Kidney (tissue), 14 donors: ENCODE measurements around the gene LRIT1. TPM values are rescaled to one million over a fixed set of nuclear protein-coding genes. Genes with fewer than 3 reads are reported as not detected.

Experiments
- DNase-seq, 5 donors: peaks; one replicate each; pipeline ENCODE4 v3.0.0-alpha.2; 2013 to 2020
- FAIRE-seq: peaks from 2 replicates; lab custom pipeline; 2012; peaks lifted over from hg19 to GRCh38; lab: Jason Lieb, UNC
- H3K27ac ChIP-seq, 2 donors: one replicate each; pipeline ENCODE4 v1.7.0; 2013; ENCODE audit warnings: low read depth in 2 of 2, low read length in 2 of 2, inconsistent platforms in 1 of 2
- H3K27me3 ChIP-seq: one replicate; pipeline ENCODE4 v1.7.1; 2013; ENCODE audit warnings: low read length, inconsistent platforms; ENCODE audit not compliant: control insufficient read depth, insufficient read depth
- H3K36me3 ChIP-seq, 3 donors: one replicate each; pipeline versions ENCODE4 v1.7.0 to v1.7.1; 2013; ENCODE audit warnings: low read length in 3 of 3, control low read depth in 1 of 3, inconsistent platforms in 1 of 3; ENCODE audit not compliant: insufficient read depth in 3 of 3, control insufficient read depth in 2 of 3
- H3K4me1 ChIP-seq, 3 donors: one replicate each; pipeline versions ENCODE4 v1.7.0 to v1.7.1; 2013; ENCODE audit warnings: low read length in 3 of 3, inconsistent platforms in 1 of 3, low read depth in 1 of 3; ENCODE audit not compliant: control insufficient read depth in 2 of 3, insufficient read depth in 2 of 3
- H3K4me3 ChIP-seq, 3 donors: one replicate each; pipeline versions ENCODE4 v1.7.0 to v1.8.1; 2013; ENCODE audit warnings: low read length in 3 of 3, control low read depth in 1 of 3, inconsistent platforms in 1 of 3
- H3K9ac ChIP-seq, 3 donors: one replicate each; pipeline versions ENCODE4 v1.7.0 to v1.7.1; 2013; ENCODE audit warnings: low read length in 3 of 3, control low read depth in 1 of 3, inconsistent platforms in 1 of 3
- H3K9me3 ChIP-seq, 3 donors: one replicate each; pipeline versions ENCODE4 v1.7.0 to v1.7.1; 2013; ENCODE audit warnings: low read length in 3 of 3, control low read depth in 1 of 3, inconsistent platforms in 1 of 3; ENCODE audit not compliant: control insufficient read depth in 2 of 3, insufficient read depth in 1 of 3
- intact Hi-C: fragments of 100-400 bp; cut with DNase I; formaldehyde crosslinking; loops from one replicate; pipeline ENCODE4 v1.11.1; 2022
- polyA plus RNA-seq: library from polyadenylated mRNA; stranded (reverse); fragments of 350-450 nt; fragmentation: Illumina TruSeq; extraction: RNeasy Lipid Tissue Mini Kit (QIAGEN cat#74804); gene quantifications from one replicate; pipeline ENCODE4 v1.2.3, GENCODE V29; 2014; ENCODE audit warnings: low read depth, low replicate concordance; ENCODE audit not compliant: insufficient read depth
- total RNA-seq: library from RNA; stranded (reverse); fragmentation: NEBNext Ultra II Directional; extraction: Animal tissue kit (Norgen Biotek cat#: 25700); gene quantifications from one replicate; pipeline ENCODE4 v1.2.1, GENCODE V29; 2021
- TF ChIP-seq, protein P1 (sequence below): IDR thresholded peaks from 3 replicates; pipeline ENCODE4 v1.5.1; 2012; ENCODE audit warnings: mild to moderate bottlenecking, moderate library complexity, borderline replicate concordance; ENCODE audit not compliant: insufficient read depth; ENCODE audit errors: extremely low read depth
- donor health status: control.
- donor health status: control.
- donor health status: control.
- donor health status: control.
- donor health status: control.
- donor health status: DM: yes; HTN: yes; CAD: no.
- donor health status: Normal renal cell carcinoma (clear cell type).

The LRIT1 gene
- total and polyA plus RNA-seq, 2 donors from 2014 or later, result not detected

DNA sequence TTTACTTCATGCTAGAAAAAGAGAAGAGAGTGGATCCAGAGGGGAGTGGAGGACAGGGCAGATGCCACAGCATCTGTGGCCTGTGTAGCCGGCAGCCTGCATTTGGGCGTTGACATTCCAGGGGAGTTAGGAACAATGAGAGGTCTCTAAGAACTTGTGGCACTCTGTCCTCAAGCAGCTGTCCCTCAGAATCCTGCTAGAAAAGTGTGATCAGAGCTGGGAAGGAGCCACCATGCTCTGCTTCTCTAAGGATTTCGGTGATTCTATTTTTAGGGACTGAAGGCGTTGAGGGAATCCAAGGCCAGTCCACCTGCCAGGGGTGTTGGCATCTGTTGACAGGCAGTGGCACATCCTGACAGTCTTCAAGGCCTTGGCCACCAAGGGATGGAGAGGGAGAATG lies 23.6 kb downstream of the LRIT1 start:
- H3K9me3 ChIP-seq, result peaks cover 0 to 3% (median 0%) of the 10 kb centered on the region in 3 donors
- TF ChIP-seq, protein P1, sequence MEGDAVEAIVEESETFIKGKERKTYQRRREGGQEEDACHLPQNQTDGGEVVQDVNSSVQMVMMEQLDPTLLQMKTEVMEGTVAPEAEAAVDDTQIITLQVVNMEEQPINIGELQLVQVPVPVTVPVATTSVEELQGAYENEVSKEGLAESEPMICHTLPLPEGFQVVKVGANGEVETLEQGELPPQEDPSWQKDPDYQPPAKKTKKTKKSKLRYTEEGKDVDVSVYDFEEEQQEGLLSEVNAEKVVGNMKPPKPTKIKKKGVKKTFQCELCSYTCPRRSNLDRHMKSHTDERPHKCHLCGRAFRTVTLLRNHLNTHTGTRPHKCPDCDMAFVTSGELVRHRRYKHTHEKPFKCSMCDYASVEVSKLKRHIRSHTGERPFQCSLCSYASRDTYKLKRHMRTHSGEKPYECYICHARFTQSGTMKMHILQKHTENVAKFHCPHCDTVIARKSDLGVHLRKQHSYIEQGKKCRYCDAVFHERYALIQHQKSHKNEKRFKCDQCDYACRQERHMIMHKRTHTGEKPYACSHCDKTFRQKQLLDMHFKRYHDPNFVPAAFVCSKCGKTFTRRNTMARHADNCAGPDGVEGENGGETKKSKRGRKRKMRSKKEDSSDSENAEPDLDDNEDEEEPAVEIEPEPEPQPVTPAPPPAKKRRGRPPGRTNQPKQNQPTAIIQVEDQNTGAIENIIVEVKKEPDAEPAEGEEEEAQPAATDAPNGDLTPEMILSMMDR, result no peak
- no peak overlapping the region for H3K9ac ChIP-seq
- no peaks in the 10 kb centered on the region for H3K4me1 ChIP-seq
- DNase-seq, result no peak
- FAIRE-seq, result no peak
- no peak overlapping the region for H3K4me3 ChIP-seq
- intact Hi-C loops, result no loop called here
- H3K27me3 ChIP-seq, result no peaks in the 10 kb centered on the region
- H3K36me3 ChIP-seq, result no peaks in the 10 kb centered on the region
- no peak overlapping the region for H3K27ac ChIP-seq

DNA sequence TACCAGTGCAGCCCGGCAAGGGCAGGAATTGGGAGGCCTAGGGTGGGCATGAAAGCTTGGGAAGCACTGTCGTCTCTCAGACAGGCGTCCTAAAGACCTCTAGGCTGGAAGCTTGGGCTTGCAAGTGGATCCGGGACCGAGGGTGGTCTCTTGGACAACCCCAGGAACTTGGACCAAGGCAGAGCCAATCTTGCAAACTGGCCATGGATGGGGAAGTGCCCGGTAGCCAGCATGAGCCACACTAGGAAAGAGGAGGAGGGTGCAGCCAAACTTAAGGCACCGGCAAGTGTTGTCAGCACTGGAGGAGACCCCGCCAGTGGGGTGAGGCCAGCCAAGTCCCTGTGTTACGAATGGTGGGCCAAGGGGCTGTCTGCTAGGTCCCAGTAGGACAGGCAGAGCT lies 24.5 kb downstream of the LRIT1 start:
- no peak for DNase-seq
- Histone ChIP-seq H3K9me3 (peaks cover 0 to 3% (median 0%) of the 10 kb centered on the region in 3 donors), H3K36me3 (no peaks in the 10 kb centered on the region), H3K27me3 (no peaks in the 10 kb centered on the region), H3K9ac (no peak overlapping the region), H3K4me3 (no peak overlapping the region), H3K27ac (no peak overlapping the region), H3K4me1 (no peaks in the 10 kb centered on the region)
- FAIRE-seq, result no peak
- intact Hi-C loops, result no loop called here
- TF ChIP-seq, protein P1, result no peak

DNA sequence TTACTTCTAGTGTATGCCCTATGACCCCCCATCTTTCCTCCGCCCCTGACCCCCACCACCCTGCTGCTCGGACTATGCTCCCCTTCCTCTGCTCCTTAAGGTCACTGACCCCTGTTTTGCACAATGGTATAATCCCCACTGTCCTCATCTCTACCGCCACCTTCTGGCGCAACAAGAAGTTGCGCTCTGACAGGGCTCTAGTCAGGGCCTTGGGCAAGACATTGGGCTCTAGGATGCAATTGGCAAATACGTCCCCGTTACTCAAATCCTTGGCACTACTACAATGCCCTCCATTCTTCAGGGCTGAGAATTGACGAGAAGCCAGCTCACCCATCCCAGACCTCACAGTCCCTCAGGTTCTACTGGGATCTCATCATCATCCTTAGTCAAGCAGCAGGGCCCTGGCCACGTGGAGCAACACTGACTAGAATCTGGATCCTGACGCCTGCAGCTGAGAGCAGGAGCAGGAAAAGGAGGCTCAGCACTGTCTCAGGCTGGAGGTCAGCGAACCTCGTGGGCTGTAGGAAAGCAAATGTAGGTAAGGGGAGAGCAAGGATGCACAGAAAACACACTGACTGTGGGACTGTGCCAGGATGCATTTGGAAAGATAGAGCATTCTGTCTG lies 26.6 kb downstream of the LRIT1 start:
- intact Hi-C loops, result no loop called here
- H3K27me3 ChIP-seq, result no peaks in the 10 kb centered on the region
- no peaks in the 10 kb centered on the region for H3K4me1 ChIP-seq
- peaks cover 0 to 3% (median 0%) of the 10 kb centered on the region in 3 donors for H3K9me3 ChIP-seq
- FAIRE-seq (no peak), DNase-seq (no peak)
- no peak overlapping the region for H3K9ac ChIP-seq
- no peak overlapping the region for H3K27ac ChIP-seq
- H3K36me3 ChIP-seq, result no peaks in the 10 kb centered on the region
- TF ChIP-seq, protein P1, result peak; percentile 31
- H3K4me3 ChIP-seq, result no peak overlapping the region

DNA sequence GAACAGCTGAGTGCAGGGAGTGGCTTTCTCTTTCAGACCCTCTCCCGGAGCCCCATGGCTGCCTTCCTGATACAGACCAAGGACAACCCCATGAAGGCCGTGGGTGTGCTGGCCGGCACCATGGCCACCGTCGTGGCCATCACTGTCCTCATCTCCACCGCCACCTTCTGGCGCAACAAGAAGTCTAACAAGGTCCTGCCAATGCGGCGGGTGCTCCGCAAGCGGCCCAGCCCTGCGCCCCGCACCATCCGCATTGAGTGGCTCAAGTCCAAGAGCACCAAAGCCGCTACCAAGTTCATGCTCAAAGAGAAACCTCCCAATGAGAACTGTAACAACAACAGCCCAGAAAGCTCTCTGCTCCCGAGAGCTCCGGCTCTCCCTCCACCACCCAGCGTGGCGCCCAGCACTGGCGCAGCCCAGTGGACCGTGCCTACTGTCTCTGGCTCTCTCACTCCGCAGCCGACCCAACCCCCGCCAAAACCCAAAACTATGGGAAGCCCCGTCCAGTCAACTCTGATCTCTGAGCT lies 27.2 kb downstream of the LRIT1 start:
- Histone ChIP-seq H3K4me1 (no peaks in the 10 kb centered on the region), H3K36me3 (no peaks in the 10 kb centered on the region), H3K27me3 (no peaks in the 10 kb centered on the region), H3K27ac (no peak overlapping the region), H3K9me3 (no peaks in the 10 kb centered on the region), H3K9ac (no peak overlapping the region), H3K4me3 (no peak overlapping the region)
- no peak for FAIRE-seq
- no peak for DNase-seq
- intact Hi-C loops, result no loop called here
- TF ChIP-seq, protein P1, result no peak
